ENCODE data around the gene SFRP4.

DNA sequence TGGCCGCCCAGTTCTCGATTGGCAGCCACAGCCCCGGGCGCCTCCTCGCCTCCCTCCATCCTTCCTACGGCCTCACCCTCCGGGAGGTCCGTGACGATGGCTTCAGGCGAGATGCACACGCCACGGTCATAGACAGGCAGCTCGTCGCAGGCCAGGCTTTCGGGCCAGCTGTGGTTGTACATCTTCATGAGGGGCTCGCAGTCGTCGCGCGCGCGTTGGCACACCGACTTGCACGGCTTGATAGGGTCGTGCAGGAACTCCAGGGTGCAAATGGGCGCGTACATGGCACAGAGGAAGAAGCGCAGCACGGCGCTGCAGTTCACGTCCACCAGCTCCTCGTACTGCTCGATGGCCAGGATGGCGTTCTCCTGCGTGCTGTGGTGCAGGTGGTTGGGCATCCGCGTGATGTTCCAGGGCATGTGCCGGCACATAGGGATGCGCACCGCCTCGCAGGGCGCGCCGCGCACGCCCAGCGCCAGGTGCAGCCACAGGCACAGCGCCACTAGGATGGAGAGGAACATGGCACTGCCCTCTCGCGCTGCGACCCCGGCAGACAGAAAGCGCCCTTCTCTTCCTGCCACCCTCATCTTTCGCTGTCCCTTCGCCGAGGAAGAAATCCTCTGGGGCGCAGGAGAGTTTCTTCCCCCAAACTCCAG is 472 bp downstream of the SFRP4 start:
- TF ChIP-seq, protein P1, sequence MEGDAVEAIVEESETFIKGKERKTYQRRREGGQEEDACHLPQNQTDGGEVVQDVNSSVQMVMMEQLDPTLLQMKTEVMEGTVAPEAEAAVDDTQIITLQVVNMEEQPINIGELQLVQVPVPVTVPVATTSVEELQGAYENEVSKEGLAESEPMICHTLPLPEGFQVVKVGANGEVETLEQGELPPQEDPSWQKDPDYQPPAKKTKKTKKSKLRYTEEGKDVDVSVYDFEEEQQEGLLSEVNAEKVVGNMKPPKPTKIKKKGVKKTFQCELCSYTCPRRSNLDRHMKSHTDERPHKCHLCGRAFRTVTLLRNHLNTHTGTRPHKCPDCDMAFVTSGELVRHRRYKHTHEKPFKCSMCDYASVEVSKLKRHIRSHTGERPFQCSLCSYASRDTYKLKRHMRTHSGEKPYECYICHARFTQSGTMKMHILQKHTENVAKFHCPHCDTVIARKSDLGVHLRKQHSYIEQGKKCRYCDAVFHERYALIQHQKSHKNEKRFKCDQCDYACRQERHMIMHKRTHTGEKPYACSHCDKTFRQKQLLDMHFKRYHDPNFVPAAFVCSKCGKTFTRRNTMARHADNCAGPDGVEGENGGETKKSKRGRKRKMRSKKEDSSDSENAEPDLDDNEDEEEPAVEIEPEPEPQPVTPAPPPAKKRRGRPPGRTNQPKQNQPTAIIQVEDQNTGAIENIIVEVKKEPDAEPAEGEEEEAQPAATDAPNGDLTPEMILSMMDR (IDR thresholded peaks at IDR 0.05; ENCODE audit: low read depth, low read length, missing input control), result no peak
- no peak for TF ChIP-seq SP1 (IDR thresholded peaks at IDR 0.05)
- no peak for TF ChIP-seq YY1 (IDR thresholded peaks at IDR 0.05)
- no peak for TF ChIP-seq RAD21 (IDR thresholded peaks at IDR 0.05)

All from liver (tissue), 3 donors.